Measurements from ENCODE around the gene NECAP2.

DNA sequence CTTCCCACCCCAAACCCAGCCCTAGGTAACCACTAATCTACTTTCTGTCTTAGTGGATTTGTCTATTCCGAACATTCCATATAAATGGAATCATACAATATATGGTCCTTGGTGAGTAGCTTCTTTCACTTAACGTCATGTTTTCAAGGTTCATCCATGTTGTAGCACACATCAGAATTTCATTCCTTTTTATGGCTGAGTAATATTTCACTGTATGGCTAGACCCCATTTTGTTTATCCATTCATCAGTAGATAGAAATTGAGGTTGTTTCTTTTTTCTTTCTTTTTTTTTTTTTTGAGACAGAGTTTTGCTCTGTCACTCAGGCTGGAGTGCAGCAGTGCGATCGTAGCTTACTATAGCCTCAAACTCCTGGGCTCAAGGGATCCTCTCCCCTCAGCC, 6.5 kb upstream of the NECAP2 start:
- TF ChIP-seq, protein P1, sequence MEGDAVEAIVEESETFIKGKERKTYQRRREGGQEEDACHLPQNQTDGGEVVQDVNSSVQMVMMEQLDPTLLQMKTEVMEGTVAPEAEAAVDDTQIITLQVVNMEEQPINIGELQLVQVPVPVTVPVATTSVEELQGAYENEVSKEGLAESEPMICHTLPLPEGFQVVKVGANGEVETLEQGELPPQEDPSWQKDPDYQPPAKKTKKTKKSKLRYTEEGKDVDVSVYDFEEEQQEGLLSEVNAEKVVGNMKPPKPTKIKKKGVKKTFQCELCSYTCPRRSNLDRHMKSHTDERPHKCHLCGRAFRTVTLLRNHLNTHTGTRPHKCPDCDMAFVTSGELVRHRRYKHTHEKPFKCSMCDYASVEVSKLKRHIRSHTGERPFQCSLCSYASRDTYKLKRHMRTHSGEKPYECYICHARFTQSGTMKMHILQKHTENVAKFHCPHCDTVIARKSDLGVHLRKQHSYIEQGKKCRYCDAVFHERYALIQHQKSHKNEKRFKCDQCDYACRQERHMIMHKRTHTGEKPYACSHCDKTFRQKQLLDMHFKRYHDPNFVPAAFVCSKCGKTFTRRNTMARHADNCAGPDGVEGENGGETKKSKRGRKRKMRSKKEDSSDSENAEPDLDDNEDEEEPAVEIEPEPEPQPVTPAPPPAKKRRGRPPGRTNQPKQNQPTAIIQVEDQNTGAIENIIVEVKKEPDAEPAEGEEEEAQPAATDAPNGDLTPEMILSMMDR (IDR thresholded peaks at IDR 0.05), result no peak
- no peak for TF ChIP-seq POLR2A (IDR thresholded peaks at IDR 0.05)
